ENCODE data around the gene LRMDA.

- TF ChIP-seq CTCF (IDR thresholded peaks at IDR 0.05) (no peak), POLR2A (IDR thresholded peaks at IDR 0.05) (no peak)
These were observed 653.8 kb downstream of the LRMDA start for GRCh38 chr10:76085002-76085816.

All from adrenal gland (tissue), 5 donors.